CD14-positive monocyte (primary cell): ENCODE results near the gene IVNS1ABP. TPM values are rescaled to one million over a fixed set of nuclear protein-coding genes. Genes with fewer than 3 reads are reported as not detected.
A peak's percentile ranks its signal among the peaks of the same experiment; 100 is the strongest.

Experiments
- DNase-seq, 3 donors: peaks; one replicate each; pipeline ENCODE4 v3.0.0-alpha.2; 2011 to 2022
- H2AFZ ChIP-seq: 2 replicates; pipeline ENCODE4 v1.6.0; 2012; ENCODE audit warnings: mild to moderate bottlenecking, low read depth, low read length, inconsistent platforms; ENCODE audit not compliant: insufficient read depth, poor library complexity, severe bottlenecking
- H3K27ac ChIP-seq, 2 donors: 1 replicate in 1 of 2; 2 replicates in 1 of 2; pipeline ENCODE4 v1.5.1; 2012 to 2013; ENCODE audit warnings: low read length in 2 of 2, control low read depth in 1 of 2, inconsistent platforms in 1 of 2, low read depth in 1 of 2, mild to moderate bottlenecking in 1 of 2
- H3K27me3 ChIP-seq, 2 donors: one replicate each; pipeline versions ENCODE4 v1.6.0 to v1.6.1; 2011 to 2013; ENCODE audit warnings: low read length in 2 of 2; ENCODE audit not compliant: control insufficient read depth in 2 of 2, insufficient read depth in 2 of 2
- H3K36me3 ChIP-seq, 2 donors: replicated peaks in 1 of 2; 1 replicate in 1 of 2; 2 replicates in 1 of 2; pipeline versions ENCODE4 v1.5.1 to v1.6.1; 2012 to 2013; ENCODE audit warnings: low read length in 2 of 2, control low read depth in 1 of 2, inconsistent platforms in 1 of 2, mild to moderate bottlenecking in 1 of 2; ENCODE audit not compliant: insufficient read depth in 2 of 2, control insufficient read depth in 1 of 2
- H3K4me1 ChIP-seq, 2 donors: 1 replicate in 1 of 2; 2 replicates in 1 of 2; pipeline versions ENCODE4 v1.5.1 to v1.6.1; 2012 to 2013; ENCODE audit warnings: low read length in 2 of 2, control low read depth in 1 of 2, inconsistent platforms in 1 of 2, mild to moderate bottlenecking in 1 of 2, moderate library complexity in 1 of 2; ENCODE audit not compliant: insufficient read depth in 2 of 2, control insufficient read depth in 1 of 2
- H3K4me2 ChIP-seq: replicated peaks from 2 replicates; pipeline ENCODE3; 2012; ENCODE audit warnings: low read length, moderate library complexity, mild to moderate bottlenecking; ENCODE audit not compliant: poor library complexity, severe bottlenecking; ENCODE audit errors: extremely low read depth
- H3K4me3 ChIP-seq, 3 experiments: fragments of 200-600 bp in 1 of 3; sonication (generic) in 1 of 3; replicated peaks in 1 of 3; 1 replicate in 2 of 3; 2 replicates in 1 of 3; pipeline ENCODE4 v1.5.1; 2011 to 2013; ENCODE audit warnings: low read length in 3 of 3, mild to moderate bottlenecking in 3 of 3, control low read depth in 2 of 3, low read depth in 2 of 3, inconsistent platforms in 1 of 3, moderate library complexity in 1 of 3
- H3K79me2 ChIP-seq: 2 replicates; pipeline ENCODE4 v1.6.0; 2012; ENCODE audit warnings: mild to moderate bottlenecking, control low read depth, inconsistent platforms, low read length, moderate library complexity; ENCODE audit not compliant: insufficient read depth
- H3K9ac ChIP-seq: 2 replicates; pipeline ENCODE4 v1.6.0; 2017; ENCODE audit warnings: low read length, mild to moderate bottlenecking; ENCODE audit not compliant: insufficient read depth, poor library complexity, severe bottlenecking
- H3K9me3 ChIP-seq, 2 donors: replicated peaks in 1 of 2; 1 replicate in 1 of 2; 2 replicates in 1 of 2; pipeline versions ENCODE4 v1.5.1 to v1.6.1; 2012 to 2013; ENCODE audit warnings: low read length in 2 of 2, control low read depth in 1 of 2; ENCODE audit not compliant: control insufficient read depth in 1 of 2, insufficient read depth in 1 of 2
- H4K20me1 ChIP-seq: 2 replicates; pipeline ENCODE4 v1.6.0; 2012; ENCODE audit warnings: mild to moderate bottlenecking, low read length, control low read depth, moderate library complexity; ENCODE audit not compliant: insufficient read depth
- H3K27ac Mint-ChIP-seq, 7 donors: one replicate each; pipeline ENCODE4 v1.8.0; 2020; ENCODE audit warnings: mild to moderate bottlenecking in 7 of 7, mixed read lengths in 7 of 7, moderate library complexity in 6 of 7, inconsistent platforms in 2 of 7
- H3K27me3 Mint-ChIP-seq, 3 donors: one replicate each; pipeline ENCODE4 v1.8.0; 2021 to 2022; ENCODE audit warnings: low read depth in 3 of 3, mild to moderate bottlenecking in 3 of 3, mixed read lengths in 3 of 3, moderate library complexity in 3 of 3, inconsistent platforms in 1 of 3
- H3K36me3 Mint-ChIP-seq, 2 donors: one replicate each; pipeline ENCODE4 v1.8.0; 2020; ENCODE audit warnings: mixed read lengths in 2 of 2, inconsistent platforms in 1 of 2, mild to moderate bottlenecking in 1 of 2
- H3K4me1 Mint-ChIP-seq: one replicate; pipeline ENCODE4 v1.8.0; 2020; ENCODE audit warnings: mild to moderate bottlenecking, mixed read lengths
- H3K4me3 Mint-ChIP-seq, 2 donors: one replicate each; pipeline ENCODE4 v1.8.0; 2020; ENCODE audit warnings: mild to moderate bottlenecking in 2 of 2, mixed read lengths in 2 of 2, moderate library complexity in 1 of 2
- H3K9me3 Mint-ChIP-seq, 7 donors: one replicate each; pipeline ENCODE4 v1.8.0; 2020 to 2022; ENCODE audit warnings: mixed read lengths in 7 of 7, mild to moderate bottlenecking in 6 of 7, moderate library complexity in 6 of 7, inconsistent platforms in 2 of 7
- WGBS: methylation state at CpG from one replicate; pipeline ENCODE4 v1.1.5; 2013; ENCODE audit warnings: missing lambda C conversion rate; ENCODE audit not compliant: insufficient coverage; 5-methylcytosine and 5-hydroxymethylcytosine counted together
- intact Hi-C, 2 donors: fragments of 100-400 bp; cut with micrococcal nuclease; formaldehyde crosslinking; loops; one replicate each; pipeline versions ENCODE4 v1.15.0 to v1.15.1; 2023
- polyA plus RNA-seq, 3 donors: library from polyadenylated mRNA; depleted of rRNA in 1 of 3; unstranded in 2 of 3; stranded (reverse) in 1 of 3; fragments of 300-500 nt in 2 of 3; fragments of >200 nt in 1 of 3; fragmentation: Illumina TruSeq in 2 of 3; gene quantifications; 1 replicate in 2 of 3; 2 replicates in 1 of 3; pipeline ENCODE4 v1.2.3, GENCODE V29; 2012 to 2021
- TF ChIP-seq, protein P1 (sequence below): fragments of 200-600 bp; IDR thresholded peaks from one replicate; pipeline ENCODE4 v1.8.0; 2022; ENCODE audit warnings: antibody characterized with exemption, mild to moderate bottlenecking

Gene IVNS1ABP
- polyA plus RNA-seq, 3 donors, result 50.9 to 97.7 (median 69.2) TPM

DNA sequence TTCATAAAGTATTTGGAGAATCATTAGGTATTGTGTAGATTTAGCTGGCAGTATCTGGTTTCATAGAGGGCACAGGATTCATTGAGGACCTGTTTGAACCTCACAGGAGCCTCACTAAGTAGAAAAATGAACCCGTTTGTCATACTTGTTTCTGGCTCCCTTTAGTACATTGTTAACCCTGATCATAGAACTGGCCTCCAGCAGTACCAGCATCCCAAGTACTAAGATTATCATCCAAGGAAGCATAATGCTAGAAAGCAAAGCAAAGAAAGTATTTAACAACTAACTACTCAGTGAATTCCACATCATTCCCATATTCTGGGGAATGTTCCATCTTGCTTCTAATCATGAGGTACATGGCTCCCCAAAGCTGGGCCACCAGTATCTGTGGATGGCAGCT lies 54.9 kb downstream of the IVNS1ABP start:
- no peak for DNase-seq
- intact Hi-C loops, result no loop called here
- TF ChIP-seq, protein P1, sequence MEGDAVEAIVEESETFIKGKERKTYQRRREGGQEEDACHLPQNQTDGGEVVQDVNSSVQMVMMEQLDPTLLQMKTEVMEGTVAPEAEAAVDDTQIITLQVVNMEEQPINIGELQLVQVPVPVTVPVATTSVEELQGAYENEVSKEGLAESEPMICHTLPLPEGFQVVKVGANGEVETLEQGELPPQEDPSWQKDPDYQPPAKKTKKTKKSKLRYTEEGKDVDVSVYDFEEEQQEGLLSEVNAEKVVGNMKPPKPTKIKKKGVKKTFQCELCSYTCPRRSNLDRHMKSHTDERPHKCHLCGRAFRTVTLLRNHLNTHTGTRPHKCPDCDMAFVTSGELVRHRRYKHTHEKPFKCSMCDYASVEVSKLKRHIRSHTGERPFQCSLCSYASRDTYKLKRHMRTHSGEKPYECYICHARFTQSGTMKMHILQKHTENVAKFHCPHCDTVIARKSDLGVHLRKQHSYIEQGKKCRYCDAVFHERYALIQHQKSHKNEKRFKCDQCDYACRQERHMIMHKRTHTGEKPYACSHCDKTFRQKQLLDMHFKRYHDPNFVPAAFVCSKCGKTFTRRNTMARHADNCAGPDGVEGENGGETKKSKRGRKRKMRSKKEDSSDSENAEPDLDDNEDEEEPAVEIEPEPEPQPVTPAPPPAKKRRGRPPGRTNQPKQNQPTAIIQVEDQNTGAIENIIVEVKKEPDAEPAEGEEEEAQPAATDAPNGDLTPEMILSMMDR, result no peak
- no CpG with 5 or more reads among the region's 1 CpG for WGBS
- H3K4me2 ChIP-seq, result no peak overlapping the region
- no peaks in the 10 kb centered on the region for H3K27me3 ChIP-seq
- H3K27ac Mint-ChIP-seq, result peak overlapping the region in 1 of 7 donors; percentile 19
- no peak overlapping the region for H3K4me3 Mint-ChIP-seq
- peaks cover 0 to 4% (median 1%) of the 10 kb centered on the region in 7 donors for H3K9me3 Mint-ChIP-seq
- H3K4me1 Mint-ChIP-seq, result peaks cover 10% of the 10 kb centered on the region
- H3K9me3 ChIP-seq, result no peaks in the 10 kb centered on the region
- H2AFZ ChIP-seq, result no peak overlapping the region
- H3K79me2 ChIP-seq, result no peaks in the 10 kb centered on the region
- H3K9ac ChIP-seq, result no peak overlapping the region
- H3K4me3 ChIP-seq, result no peak overlapping the region
- H3K27ac ChIP-seq, result no peak overlapping the region
- H3K36me3 Mint-ChIP-seq, result no peaks in the 10 kb centered on the region
- H3K4me1 ChIP-seq, result peaks cover 4 to 7% of the 10 kb centered on the region in 2 donors
- H3K27me3 Mint-ChIP-seq, result peaks cover 0 to 2% (median 0%) of the 10 kb centered on the region in 3 donors
- H4K20me1 ChIP-seq, result no peaks in the 10 kb centered on the region
- no peaks in the 10 kb centered on the region for H3K36me3 ChIP-seq

DNA sequence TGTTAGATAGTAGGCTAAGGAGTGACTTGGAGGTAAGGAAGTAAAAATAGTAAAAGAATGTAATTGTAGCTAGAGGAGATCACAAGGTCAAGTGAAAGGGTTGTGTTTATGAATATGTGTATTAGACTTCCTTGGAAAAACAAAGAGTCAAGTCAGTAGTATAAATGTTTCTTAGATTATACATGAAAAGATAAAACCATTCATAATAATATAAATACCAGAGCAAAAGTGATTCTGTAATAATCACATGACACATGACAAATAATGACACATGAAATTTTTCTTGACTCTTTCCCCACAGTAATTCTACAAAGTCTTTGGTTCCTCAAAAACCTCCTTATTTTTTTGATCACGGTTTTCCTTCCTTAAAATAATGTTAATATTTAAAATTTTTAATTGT lies 56.4 kb downstream of the IVNS1ABP start:
- TF ChIP-seq, protein P1, result no peak
- Histone ChIP-seq H3K9ac (no peak overlapping the region), H4K20me1 (no peaks in the 10 kb centered on the region), H3K4me3 (no peak overlapping the region), H3K4me2 (no peak overlapping the region), H2AFZ (no peak overlapping the region), H3K9me3 (no peaks in the 10 kb centered on the region), H3K27ac (no peak overlapping the region), H3K36me3 (no peaks in the 10 kb centered on the region), H3K4me1 (peaks cover 4 to 7% of the 10 kb centered on the region in 2 donors), H3K79me2 (no peaks in the 10 kb centered on the region), H3K27me3 (no peaks in the 10 kb centered on the region)
- H3K36me3 Mint-ChIP-seq, result no peaks in the 10 kb centered on the region
- H3K9me3 Mint-ChIP-seq, result peaks cover 0 to 4% (median 2%) of the 10 kb centered on the region in 7 donors
- DNase-seq, result peak; percentile 23 to 66 (median 53)
- peaks cover 10% of the 10 kb centered on the region for H3K4me1 Mint-ChIP-seq
- peaks cover 0 to 2% (median 0%) of the 10 kb centered on the region in 3 donors for H3K27me3 Mint-ChIP-seq
- no peak overlapping the region for H3K4me3 Mint-ChIP-seq
- peak overlapping the region in 6 of 7 donors; percentile 0 to 81 (median 52) for H3K27ac Mint-ChIP-seq
- WGBS, result no CpG with 5 or more reads among the region's 1 CpG
- intact Hi-C loops, result no loop called here
